Activated T-cell treated with anti-CD3 and anti-CD28 coated beads for 4 hours (primary cell): Measurements from ENCODE around the gene PDIA4.
A peak's percentile ranks its signal among the peaks of the same experiment; 100 is the strongest.
"Not testable (repeated sequence)": the region's sequence is repeated elsewhere in the genome, so short reads cannot be mapped to it uniquely, and the experiment has no call there.

Source experiments
- DNase-seq: peaks from one replicate; pipeline ENCODE4 v3.0.0-alpha.2; 2020

PDIA4 gene, protein sequence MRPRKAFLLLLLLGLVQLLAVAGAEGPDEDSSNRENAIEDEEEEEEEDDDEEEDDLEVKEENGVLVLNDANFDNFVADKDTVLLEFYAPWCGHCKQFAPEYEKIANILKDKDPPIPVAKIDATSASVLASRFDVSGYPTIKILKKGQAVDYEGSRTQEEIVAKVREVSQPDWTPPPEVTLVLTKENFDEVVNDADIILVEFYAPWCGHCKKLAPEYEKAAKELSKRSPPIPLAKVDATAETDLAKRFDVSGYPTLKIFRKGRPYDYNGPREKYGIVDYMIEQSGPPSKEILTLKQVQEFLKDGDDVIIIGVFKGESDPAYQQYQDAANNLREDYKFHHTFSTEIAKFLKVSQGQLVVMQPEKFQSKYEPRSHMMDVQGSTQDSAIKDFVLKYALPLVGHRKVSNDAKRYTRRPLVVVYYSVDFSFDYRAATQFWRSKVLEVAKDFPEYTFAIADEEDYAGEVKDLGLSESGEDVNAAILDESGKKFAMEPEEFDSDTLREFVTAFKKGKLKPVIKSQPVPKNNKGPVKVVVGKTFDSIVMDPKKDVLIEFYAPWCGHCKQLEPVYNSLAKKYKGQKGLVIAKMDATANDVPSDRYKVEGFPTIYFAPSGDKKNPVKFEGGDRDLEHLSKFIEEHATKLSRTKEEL

DNA sequence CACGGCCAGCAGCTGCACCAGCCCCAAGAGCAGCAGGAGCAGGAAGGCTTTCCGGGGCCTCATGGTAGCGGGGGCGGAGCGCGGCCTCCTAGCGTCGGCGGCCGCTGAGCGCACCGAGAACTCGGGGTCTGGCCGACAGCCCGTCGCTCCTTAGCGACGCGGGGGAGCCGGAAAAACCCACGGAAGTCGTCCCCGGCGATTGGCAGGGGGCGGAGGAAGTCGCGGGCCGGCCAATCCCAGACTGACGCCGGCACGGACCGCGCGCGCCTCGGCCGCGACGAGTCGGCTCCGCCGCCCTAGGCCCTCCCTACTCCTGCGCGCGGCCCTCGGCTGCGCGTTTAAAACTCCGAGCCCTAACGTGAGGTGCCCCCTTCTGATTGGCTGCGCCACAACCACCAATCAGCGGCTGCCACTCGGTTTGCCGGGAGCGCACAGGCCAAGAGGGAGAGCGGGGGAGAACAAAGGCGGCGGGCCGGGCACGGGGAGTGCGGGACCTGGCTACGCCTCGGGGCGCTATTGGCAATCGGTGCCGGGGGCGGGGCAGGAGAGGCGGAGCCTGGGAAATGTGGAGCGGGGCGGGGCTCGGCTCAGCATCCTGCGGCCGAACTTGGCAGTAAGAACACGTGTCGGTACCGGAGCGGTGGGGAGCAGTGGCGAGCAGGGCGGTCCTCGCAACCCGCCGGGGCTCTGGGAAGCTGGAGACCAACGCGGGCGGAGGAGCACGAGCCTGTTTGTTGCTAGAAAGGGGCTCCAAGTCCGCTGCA lies at the start of gene PDIA4:
Gene PDIA4 (minus strand): TSS at position 160 of the 764 bp plus-strand sequence. CDS start 97 bp downstream, at position 63.
- peak; percentile 98 for DNase-seq

DNA sequence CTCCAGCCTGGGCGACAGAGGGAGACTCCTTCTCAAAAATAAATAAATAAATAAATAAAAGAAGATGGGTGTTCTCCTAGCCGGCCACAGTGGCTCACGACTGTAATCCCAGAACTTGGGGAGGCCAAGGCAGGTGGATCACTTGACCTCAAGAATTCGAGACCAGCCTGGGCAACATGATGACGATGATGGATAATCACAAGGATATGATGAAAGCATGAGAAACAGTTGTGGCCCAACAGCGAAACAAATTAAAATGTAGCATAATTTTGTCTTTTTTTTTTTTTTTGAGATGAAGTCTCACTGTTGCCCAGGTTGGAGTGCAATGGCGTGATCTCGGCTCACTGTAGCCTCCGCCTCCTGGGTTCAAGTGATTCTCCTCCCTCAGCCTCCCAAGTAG lies 49.3 kb upstream of the PDIA4 start:
- no peak for DNase-seq

DNA sequence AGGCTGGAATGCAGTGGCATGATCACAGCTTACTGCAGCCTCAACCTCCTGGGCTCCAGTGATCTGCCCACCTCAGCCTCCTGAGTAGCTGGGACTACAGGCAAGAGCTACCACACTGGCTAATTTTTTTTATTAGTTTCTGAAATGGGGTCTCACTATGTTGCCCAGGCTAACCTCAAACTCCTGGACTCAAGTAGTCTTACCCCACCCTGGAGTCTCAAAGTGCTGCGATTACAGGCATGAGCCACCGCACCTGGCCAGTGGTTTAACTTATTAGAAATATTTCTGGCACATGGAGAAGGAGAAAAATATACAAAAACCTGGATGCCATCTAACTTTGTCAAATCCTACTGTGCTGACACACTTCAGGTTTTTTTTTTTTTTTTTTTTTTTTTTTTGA lies 47.0 kb upstream of the PDIA4 start:
- DNase-seq: no peak

DNA sequence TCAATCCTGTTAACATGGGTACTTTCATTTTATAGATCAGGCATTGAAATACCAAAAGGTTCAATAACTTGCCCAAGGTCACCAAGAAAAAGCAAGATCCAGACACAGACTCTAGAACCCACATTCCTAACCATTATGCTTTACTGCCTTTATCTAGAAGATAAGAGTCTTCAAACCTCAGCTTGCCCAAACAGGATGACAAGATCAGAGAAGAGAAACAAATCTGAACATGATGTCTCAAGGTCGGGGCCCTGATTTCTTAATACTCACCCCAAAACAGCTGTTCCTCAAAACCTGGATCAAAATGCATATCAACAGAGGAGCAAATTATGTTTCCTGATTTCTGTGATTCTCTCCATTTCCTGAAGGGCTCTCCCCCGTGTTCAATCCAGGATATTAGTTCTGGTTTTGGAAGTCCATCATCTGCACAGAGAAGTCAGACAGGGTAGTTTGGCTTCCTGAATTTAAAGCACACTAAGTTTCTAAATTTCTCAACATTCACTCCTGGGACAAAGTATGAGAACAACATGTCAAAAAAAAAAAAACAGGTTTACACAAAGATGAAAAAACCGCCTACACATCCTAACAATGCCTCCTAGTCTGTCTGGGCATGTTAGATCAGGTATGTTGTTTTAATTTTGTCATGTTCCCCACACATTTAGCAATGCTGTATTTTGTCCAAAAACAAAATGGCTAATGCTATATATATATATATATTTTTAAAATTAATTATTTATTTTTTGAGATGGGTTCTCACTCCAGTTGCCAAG lies 46.0 kb upstream of the PDIA4 start:
- DNase-seq: no peak

DNA sequence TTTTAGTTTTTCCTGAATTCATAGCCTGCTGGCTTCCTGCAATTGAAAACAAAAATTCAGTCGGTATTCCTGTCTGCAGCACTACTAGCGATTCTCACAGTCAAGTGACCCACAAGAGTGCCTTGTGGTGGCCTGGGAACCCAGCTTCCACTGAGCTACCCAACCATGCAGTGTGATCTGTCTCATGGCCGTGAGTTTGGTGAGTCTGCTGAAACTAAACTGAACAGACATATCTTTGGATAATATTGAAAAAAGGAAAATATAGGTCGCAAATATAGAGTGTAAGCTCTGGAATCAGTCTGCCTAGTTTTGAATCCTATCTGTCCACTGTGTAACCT lies 44.1 kb upstream of the PDIA4 start:
- DNase-seq: no peak

DNA sequence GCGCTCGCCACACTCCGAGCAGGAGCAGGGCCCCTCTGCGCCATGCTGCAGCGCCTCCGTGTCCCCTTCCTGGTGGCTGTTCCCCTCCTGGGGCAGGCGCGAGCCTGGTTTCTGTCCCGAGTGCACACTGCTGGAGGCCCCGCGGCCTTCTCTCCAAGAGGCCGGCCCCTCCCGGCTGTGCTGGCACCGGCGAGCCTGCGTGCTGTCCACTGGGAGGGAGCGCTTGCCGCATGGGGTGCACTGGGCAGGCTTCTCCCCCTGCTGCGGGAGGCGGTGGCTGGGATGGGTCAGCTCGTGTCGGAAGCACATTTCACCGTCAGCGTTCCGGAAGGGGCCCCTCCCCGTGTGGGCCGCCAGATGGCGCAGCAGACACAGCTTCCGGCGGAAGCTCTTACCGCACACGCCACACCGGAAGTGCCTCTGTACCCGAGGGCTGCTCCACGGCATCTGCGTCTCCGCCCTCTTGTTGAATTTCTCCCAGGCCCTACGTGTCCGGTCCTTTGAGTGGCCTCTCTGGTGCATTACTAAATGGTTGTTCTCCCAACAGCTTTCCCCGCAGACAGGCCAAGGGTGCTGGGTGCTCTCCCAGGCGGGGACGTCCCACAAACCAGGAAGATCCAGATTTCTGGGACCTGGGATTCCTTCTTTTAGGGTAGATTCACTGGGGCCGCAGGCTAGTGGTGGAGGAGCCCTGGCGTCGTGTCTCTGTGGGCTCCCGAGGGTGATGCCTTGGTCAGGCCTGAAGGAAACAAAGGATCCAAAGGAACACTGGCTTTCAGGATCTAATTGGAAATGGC lies 43.5 kb upstream of the PDIA4 start:
- peak; percentile 11 for DNase-seq

DNA sequence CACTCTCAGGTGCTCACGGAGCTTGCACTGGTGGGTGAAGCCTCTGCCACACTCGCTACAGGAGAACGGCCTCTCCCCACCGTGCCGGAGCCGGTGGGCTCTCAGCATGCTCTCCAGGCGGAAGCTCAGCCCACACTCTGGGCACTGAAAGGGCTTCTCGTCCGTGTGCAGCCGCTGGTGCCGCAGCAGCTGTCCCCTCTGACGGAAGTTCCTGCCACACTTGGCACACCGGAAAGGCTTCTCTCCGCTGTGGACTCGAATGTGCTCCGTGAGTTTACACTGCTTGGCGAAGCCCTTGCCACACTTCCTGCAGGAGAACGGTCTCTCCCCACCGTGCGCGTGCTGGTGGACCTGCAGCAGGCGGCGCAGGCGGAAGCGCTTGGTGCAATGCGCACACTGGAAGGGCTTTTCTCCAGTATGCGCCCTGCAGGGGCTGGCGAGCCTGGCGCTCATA lies 42.9 kb upstream of the PDIA4 start:
- no peak for DNase-seq

DNA sequence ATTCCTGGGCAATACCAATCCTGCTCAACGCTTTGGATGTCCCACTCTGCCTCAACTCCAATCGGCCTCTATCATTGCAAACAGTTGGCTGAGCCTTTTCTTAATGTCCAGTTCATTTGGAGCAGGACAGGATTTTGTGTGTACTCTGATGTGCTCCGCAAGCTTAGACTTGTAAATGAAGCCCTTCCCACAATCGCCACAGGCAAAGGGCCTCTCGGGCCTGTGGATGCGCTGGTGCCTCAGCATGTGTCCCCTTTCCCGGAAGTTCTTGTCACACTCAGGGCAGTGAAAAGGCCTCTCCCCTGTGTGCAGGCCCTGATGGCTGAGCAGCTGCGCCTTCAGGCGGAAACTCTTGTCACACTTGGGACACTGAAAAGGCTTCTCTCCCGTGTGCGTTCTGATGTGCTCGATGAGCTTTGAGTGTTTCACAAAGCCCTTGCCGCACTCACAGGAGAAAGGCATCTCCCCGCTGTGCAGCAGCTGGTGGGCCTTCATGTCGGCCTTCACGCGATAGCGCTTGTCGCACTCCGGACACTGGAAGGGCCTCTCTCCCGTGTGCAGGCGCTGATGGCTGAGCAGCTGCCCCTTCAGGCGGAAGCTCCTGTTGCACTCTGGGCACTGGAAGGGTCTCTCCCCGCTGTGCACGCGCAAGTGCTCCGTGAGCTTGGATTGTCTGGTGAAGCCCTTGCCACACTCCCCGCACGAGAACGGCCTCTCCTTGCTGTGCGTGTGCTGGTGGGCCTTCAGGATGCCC lies 42.2 kb upstream of the PDIA4 start:
- DNase-seq: no peak

DNA sequence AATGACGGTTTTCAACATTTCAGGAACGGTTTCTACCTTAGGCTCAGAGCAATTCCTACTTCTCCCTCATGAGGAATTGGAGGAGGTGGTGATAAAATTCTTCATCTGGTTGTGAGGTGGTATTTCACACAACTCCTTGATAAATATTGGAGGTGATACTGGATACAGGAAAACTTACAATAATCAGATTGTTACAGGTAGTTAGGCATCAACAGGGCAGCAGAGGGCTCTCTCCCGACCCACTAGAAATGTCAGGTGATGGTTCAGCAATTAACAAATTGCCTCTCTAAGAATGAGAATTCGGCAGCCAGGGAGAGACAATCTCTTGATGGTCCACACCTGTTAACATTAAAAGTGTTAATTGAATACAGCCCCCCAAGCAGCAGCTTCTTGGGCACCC lies 39.6 kb upstream of the PDIA4 start:
- no peak for DNase-seq

DNA sequence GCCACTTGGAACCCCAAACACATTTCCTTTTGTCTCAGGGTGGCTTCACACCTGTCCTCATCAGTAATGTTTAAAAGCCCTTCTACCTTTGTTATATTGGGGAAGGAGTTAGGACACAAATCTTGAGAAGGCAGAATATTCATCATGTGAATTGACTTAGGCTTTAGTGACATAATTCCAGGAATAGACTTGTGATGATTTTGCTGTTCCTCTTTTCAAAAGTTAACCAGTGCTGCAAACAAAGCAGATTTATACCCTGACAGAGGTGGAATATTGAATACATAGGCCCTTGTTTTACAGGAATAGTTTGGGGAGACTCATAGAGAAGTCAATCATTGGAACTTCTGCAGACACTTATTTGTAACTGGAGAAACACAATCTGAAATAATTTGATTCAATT lies 35.2 kb upstream of the PDIA4 start:
- no peak for DNase-seq

DNA sequence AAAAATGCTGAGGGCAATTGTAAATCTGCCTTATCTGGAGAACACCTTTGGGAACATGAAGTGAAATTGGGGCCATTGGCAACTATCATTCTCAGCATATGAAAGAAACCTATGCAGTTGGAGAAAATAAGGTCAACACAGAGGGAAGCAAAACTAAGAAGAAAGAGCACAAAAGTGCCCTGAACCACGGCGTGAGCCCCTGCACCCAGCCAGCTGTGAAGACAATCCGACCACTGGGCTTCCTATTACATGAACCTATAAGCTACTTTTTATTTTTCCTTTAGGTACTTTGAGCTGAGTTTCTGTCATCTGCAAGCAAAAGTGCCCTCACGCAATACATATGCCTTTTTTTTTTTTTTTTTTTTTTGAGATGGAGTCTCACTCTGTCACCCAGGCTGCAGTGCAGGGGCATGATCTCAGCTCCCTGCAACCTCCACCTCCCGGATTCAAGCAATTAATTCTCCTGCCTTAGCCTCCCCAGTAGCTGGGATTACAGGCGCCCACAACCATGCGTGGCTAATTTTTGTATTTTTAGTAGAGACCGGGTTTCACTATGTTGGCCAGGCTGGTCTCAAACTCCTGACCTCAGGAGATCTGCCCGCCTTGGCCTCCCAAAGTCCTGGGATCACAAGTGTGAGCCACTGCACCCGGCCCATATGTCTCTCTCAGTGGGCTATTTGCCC lies 34.1 kb upstream of the PDIA4 start:
- not testable (repeated sequence) for DNase-seq

DNA sequence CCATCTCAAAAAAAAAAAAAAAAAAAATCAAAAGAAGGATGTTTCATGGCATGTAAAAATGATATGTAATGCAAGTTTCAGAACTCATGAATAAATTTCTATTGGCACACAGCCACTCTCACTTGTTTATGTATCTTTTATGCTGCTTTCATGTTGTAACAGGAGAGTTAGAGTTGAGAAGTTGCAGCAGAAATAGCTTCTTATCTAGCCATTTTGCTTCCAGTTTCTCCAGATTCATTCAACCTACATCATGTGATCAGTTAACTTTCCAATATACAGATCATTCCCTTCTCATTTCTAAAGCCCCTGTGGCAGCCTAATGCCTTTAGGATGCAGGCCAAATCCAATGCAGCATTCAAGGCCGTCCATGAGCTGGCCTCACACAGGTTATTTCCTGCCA lies 31.9 kb upstream of the PDIA4 start:
- DNase-seq: no peak

DNA sequence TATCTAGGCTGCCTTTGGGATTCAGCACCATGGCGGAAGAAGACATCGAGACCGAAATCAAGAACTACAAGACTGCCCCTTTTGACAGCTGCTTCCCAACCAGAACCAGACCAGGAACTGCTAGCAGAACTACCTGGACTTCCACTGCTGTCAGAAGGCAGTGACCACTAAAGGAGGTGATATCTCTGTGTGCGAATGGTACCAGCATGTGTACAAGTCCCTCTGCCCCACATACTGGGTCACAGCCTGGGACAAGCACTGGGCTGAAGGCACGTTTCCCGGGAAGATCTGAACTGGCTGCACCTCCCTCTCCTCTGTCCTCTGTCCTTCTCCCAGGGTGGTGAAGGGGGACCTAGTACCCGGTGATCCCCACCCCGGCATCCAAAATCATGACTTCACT lies 25.6 kb upstream of the PDIA4 start:
- no peak for DNase-seq

DNA sequence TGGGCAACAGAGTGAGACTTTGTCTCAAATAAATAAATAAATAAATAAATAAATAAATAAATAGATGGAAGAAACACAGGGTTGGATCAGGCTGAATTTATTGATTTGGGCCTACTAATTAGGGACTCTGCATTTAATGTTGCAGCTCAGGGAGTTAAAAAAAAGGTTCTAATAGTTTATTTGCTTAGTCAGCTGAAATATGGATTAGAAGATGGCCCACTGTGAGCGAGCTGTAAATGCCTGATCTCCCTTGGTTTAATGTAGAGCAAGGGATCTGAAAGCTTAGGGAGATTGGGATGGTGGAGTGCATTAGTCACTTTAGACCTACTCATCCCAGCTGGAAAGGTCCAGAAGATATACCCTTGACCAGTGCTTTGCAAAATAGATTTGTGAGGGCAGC lies 25.1 kb upstream of the PDIA4 start:
- no peak for DNase-seq

DNA sequence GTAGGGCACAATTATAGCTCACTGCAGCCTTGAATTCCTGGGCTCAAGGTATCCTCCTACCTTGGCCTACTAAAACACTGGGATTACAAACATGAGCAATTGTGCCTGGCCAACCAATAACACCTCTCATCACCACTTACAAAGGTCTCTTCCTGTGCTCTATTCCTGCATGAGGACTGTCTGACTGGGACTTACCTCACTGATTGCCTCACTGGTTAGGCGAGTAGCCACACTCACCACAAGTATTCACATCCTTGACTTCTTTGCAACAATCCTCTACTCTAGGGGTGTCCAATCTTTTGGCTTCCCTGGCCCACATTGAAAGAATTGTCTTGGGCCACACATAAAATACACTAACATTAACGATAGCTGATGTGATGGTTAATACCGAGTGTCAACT lies 22.6 kb upstream of the PDIA4 start:
- DNase-seq: no peak

DNA sequence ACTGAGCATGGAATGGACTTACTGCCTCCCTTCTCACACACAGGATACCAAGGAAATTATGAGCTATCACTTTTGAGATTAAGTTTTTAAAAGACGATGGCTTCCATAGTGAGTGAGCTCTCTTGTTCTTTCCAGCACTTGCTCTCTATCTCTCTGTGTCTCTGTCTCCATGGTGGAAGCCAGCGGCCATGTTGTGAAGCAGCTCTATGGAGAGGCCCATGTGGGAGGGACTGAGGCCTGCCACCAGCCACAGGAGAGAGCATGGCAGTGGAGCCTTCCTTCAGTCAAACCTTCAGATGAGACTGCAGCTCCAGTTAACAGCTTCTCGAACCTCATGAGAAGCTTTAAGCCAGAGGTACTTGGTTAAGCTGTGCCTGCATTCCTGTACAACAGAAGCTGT lies 20.5 kb upstream of the PDIA4 start:
- DNase-seq: no peak

DNA sequence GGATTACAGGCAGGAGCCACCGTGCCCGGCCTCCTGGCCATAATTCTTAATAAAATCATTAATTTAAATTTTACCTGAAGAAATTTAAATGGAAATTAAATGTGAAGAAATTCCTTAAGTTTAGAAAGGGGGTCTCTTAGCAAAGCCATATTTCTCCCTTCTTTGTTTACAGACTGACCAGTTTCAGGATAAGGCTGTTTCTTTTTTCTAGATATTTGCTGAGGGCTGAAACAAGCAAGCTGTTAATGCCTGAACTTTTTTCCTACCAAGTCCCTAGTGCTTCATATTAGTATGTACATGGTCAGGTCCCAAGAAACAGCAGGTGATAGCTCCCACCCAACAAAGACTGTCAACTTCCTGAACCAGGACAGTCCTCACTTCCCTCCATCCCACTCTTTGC lies 18.1 kb upstream of the PDIA4 start:
- DNase-seq: no peak

DNA sequence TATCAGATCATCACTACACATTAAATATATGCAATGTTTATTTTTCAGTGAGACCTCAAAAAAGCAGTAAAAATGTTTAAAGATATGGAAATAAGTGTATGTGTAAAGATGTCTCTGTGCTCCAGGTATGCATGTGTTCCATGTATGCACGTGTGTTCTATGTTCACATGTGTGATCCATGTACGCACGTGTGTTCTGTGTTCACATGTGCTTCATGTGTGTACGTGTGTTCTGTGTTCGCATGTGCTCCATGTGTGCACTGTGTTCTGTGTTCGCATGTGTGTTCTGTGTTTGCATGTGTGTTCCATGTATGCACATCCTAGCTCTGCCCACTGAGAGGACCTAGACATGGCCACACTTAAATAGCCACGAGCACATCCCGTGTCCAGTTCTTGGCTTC lies 15.6 kb upstream of the PDIA4 start:
- DNase-seq: no peak

DNA sequence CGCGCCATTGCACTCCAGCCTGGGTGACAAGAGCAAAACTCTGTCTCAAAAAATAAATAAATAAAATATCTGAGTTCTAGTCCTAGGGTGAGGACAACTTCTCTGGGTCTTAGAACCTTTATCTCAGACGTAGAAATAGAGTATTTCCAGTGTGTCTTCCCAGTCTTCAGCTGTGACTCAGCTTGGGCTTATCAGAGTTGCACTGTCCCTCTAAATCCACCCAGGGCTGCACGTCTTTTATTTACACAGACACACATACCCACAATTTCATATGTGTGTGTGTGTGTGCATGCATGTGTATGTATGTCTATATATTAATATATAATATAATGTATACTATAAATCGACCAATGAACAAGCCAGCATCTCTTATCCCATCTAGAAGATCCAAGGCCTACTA lies 13.0 kb upstream of the PDIA4 start:
- DNase-seq: no peak

DNA sequence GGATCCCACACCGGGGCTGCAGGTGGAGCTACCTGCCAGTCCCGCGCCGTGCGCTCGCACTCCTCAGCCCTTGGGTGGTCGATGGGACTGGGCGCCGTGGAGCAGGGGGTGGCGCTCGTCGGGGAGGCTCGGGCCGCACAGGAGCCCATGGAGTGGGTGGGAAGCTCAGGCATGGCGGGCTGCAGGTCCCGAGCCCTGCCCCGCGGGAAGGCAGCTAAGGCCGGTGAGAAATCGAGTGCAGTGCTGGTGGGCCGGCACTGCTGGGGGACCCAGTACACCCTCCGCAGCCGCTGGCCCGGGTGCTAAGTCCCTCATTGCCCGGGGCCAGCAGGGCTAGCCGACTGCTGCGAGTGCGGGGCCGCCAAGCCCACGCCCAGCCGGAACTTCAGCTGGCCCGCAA lies 10.3 kb upstream of the PDIA4 start:
- DNase-seq: not testable (repeated sequence)

DNA sequence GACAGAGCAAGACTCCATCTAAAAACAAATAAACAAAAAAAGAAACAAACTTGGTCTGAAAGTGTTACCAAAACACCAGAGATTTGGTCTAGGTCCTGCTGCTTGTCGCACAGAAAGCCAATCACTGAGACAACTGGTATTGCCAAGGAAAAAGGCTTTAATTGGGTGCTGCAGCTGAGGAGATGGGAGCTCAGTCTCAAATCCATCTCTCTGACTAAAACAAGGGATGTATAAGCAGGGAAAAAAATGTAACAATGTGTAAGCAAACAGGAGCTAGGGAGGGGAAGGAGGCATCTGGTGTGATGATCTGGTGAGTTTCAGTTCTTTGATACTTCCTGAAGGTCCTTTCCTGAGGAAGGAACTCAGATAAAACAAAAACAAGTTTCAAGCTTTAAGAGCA lies 8.4 kb upstream of the PDIA4 start:
- no peak for DNase-seq
